Muscle of arm (tissue), 12 donors: ENCODE data around the gene DPH1. TPM values are rescaled to one million over a fixed set of nuclear protein-coding genes. Genes with fewer than 3 reads are reported as not detected.

Source experiments
- DNase-seq: peaks from one replicate; pipeline ENCODE4 v3.0.0-alpha.2; 2013
- polyA plus RNA-seq, 12 donors: library from polyadenylated mRNA; unstranded; fragments of 120-200 nt; gene quantifications; one replicate each; pipeline ENCODE4 v1.2.1, GENCODE V29; 2013; ENCODE audit not compliant: insufficient read length in 12 of 12

Gene DPH1
- polyA plus RNA-seq, 12 donors = 21.5 to 69.4 (median 30.4) TPM; not detected in 1

- DNase-seq = peak; percentile 42
Observed at GRCh38 chr17:2060681-2061440, 30.9 kb downstream of the DPH1 start.

GRCh38 chr17:2061441-2061958, 31.5 kb downstream of the DPH1 start:
- no peak for DNase-seq

- no peak for DNase-seq
Observed at GRCh38 chr17:2062571-2063183, 32.7 kb downstream of the DPH1 start.

- no peak for DNase-seq
Observed at GRCh38 chr17:2063261-2064146, 33.6 kb downstream of the DPH1 start.

GRCh38 chr17:2064147-2064489, 34.2 kb downstream of the DPH1 start:
- no peak for DNase-seq

GRCh38 chr17:2064520-2064971, 34.6 kb downstream of the DPH1 start:
- no peak for DNase-seq

GRCh38 chr17:2064980-2065785, 35.2 kb downstream of the DPH1 start:
- DNase-seq = no peak

GRCh38 chr17:2065949-2066400, 36.0 kb downstream of the DPH1 start:
- no peak for DNase-seq

- DNase-seq = no peak
Observed at GRCh38 chr17:2067048-2067561, 37.2 kb downstream of the DPH1 start.

- DNase-seq = no peak
Observed at GRCh38 chr17:2067608-2068024, 37.7 kb downstream of the DPH1 start.

- DNase-seq = no peak
Observed at GRCh38 chr17:2068031-2068518, 38.1 kb downstream of the DPH1 start.

- DNase-seq = no peak
Observed at GRCh38 chr17:2068519-2069051, 38.6 kb downstream of the DPH1 start.

GRCh38 chr17:2070241-2071023, 40.5 kb downstream of the DPH1 start:
- DNase-seq = no peak

- DNase-seq = no peak
Observed at GRCh38 chr17:2071024-2071385, 41.1 kb downstream of the DPH1 start.

GRCh38 chr17:2071455-2072281, 41.7 kb downstream of the DPH1 start:
- no peak for DNase-seq

- no peak for DNase-seq
Observed at GRCh38 chr17:2074919-2075318, 45.0 kb downstream of the DPH1 start.

- peak; percentile 75 for DNase-seq
Observed at GRCh38 chr17:2075336-2076086, 45.6 kb downstream of the DPH1 start.
